Measurements from ENCODE around the gene NCKAP5.
"Not testable (repeated sequence)": the region's sequence is repeated elsewhere in the genome, so short reads cannot be mapped to it uniquely, and the experiment has no call there.

Gene NCKAP5

DNA sequence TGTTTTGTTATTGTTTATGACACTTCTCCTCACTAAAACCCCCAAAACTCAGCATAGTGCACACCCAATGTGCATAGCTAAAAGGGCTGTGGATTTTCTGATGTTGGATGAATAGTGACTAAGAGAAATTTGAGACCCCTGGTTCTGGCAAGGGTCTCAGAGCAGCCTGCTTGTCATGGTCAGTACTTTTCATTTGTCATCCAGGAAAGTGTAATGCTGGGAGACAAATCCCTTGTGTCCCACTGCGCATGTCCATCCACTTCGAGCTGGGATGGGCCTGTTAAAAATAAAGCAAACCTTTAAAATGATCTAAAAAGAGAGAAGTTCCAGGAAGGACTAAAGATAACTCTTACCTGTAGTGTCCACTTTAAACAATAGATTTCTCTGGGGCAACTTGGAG is 851.3 kb downstream of the NCKAP5 start:
- DNase-seq (ENCODE audit: low read depth): no peak

DNA sequence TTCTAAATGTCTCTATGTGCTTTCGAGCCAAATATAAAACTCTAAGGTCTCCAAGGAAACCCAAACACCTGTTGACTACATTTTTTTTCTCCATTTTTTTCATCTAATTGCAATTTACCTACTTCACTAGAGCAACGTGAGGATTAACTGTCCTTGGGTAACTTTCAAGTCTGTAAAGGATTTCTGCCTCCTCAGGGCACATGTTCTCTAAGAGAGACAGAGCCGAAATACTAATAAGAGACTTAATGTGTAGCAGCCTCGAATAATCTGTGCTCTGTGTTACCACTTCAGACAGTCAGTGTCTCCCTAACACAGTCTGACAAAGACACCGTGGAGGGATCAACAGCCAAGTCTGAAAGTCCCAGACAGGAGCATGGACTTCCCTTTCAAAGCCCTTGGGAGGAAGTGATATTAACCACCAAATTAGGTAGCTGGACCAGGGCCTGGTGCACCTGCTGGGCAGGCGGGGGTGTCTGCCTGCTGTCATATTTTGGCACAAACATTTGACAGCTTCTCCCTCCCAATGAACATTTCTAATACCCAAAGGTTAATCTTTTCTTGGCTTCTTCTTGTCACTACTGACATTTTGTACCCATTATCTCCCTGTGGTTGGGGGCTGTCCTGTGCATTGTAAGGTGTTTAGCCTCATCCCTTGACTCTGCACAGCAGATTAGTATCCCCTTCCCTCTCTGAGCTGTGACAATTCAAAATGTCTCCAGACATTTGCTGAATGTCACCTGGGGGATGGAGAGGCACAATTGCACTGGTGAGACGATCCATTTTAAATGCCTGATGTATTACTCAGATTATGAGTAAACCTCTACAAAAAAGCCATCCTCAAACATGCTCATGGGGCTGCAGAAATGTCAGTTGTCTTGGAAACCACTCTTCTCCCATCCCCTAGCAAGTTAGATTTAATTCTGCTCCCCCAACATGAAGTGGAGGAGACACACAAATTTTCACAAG is 852.6 kb downstream of the NCKAP5 start:
- peak; percentile 41 for DNase-seq (ENCODE audit: low read depth)

GRCh38 chr2:132703396-132703795 is 864.9 kb downstream of the NCKAP5 start:
- DNase-seq (ENCODE audit: low read depth): peak; percentile 60

DNA sequence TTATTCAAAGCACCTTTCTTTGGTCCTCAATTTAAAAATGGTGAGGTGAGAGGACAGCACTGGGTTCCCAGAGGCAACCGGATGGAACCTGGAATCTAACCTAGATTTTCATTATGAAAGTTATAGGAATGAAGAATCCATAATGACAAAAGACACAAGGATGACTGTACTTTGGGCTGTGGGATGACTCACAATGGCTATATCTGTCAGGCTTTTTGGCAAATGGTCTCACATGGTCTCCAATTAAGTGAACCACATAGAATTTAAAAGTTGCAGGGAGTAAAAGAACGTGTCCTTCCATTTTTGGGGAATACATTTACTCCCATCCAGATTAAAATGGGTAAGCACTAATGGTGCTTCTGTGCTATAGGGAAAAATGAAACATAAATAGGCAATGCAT is 866.5 kb downstream of the NCKAP5 start:
- peak; percentile 81 for DNase-seq (ENCODE audit: low read depth)

DNA sequence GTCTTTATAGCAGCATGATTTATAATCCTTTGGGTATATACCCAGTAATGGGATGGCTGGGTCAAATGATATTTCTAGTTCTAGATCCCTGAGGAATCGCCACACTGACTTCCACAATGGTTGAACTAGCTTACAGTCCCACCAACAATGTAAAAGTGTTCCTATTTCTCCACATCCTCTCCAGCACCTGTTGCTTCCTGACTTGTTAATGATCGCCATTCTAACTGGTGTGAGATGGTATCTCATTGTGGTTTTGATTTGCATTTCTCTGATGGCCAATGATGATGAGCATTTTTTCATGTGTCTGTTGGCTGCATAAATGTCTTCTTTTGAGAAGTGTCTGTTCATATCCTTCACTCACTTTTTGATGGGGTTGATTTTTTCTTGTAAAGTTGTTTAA is 868.5 kb downstream of the NCKAP5 start:
- not testable (repeated sequence) for DNase-seq (ENCODE audit: low read depth)

DNA sequence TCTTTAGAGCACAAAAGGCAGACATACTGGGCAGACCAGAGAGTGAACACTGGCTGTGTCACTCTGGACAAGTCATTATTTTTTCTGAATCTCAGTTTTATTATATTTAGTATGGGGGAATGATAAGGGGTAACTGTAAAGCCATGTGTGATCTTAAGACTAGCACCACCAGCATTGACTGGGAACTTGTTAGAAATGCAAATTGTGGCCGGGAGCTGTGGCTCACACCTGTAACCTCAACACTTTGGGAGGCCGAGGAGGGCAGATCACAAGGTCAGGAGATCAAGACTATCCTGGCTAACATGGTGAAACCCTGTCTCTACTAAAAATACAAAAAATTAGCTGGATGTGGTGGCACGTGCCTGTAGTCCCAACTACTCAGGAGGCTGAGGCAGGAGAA is 869.9 kb downstream of the NCKAP5 start:
- DNase-seq (ENCODE audit: low read depth): not testable (repeated sequence)

GRCh38 chr2:132697556-132698205 is 870.6 kb downstream of the NCKAP5 start:
- no peak for DNase-seq (ENCODE audit: low read depth)

GRCh38 chr2:132692816-132693215 is 875.4 kb downstream of the NCKAP5 start:
- DNase-seq (ENCODE audit: low read depth): peak; percentile 57

- no peak for DNase-seq (ENCODE audit: low read depth)
Observed at GRCh38 chr2:132691556-132691955, 876.7 kb downstream of the NCKAP5 start.

DNA sequence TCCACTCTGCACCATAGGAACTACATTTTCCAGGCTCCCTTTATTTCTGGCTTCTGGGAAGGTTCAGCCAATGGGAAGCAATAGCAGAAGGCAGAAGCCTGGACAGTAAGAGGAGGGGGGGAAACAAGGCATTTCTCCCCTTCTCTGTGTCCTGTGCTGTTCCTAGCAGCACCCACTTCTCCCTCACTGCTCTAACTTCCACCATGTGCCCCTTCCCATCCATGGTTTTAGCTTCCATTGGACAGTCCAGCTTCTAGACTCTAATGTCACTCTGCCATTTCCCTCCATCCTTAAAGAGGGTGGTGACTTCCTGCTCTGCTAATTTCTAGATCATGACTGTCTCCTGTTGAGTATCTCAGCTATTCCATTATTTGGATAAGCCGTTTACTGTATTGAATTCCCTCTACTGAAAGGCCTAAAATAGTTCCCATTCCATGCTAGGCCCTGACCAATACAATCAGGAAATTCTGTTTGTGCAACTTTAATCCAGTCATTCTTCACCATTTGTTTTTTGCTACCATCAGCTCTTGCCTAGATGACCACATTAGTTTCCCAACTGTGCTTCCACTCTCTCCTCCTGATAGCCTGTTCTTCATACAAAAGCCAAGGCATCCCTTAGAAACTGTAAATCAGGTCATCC is 877.5 kb downstream of the NCKAP5 start:
- DNase-seq (ENCODE audit: low read depth): peak; percentile 80

DNA sequence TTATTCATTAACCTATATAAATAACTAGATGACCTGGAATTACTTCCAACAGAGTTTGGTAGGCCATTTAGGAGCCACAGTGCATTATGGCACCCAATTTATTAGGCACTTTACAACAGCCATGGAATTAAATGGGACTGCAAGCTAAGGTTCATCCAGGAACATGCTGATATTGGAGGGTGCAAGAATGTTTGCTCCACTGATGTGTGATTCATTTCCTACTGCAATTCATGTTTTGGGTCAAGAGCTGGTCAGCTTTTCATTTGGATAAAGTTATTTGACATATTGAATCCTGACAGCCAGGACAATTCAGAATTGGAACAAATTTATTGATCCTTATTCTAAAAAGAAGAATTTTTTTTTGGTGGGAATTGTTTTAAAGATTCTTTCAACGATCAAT is 886.5 kb downstream of the NCKAP5 start:
- DNase-seq (ENCODE audit: low read depth): peak; percentile 36

GRCh38 chr2:132680544-132680943 is 887.7 kb downstream of the NCKAP5 start:
- DNase-seq (ENCODE audit: low read depth): peak; percentile 70

DNA sequence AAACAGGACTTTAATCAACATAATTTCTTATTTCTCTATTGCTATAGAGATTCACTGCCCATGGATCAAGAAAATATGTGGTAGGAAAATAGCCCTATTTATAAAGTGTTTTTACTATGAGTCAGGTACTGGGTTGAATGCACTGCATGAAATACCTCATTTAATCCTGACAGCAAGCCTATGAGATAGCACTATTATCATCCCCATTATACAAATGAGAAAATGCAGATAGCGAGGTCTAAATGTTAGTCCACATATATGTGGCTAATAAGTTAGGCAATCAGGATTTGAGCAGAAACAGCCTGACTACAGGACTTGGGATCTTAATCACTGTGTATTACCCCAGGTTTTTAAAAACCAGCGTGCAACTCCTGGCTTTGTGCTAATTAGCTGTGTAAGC is 889.8 kb downstream of the NCKAP5 start:
- peak; percentile 56 for DNase-seq (ENCODE audit: low read depth)

DNA sequence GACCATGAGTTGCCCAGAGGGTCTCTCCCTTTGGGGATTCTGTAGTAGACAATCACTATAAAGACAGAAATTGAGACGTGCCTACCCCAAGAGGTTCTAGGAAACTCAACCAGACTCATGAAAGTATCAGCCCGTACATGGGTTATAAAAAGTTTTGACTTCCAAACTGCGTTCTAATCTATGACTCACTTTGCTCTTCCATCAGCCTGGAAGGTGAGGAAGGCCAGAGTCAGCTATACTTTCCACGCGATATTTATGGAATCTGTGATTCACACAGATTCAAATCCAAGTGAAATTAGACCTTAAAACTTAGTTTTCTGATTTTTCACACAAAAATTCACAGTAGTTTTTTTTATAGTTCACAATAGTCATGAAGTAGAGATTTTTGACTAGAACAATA is 890.6 kb downstream of the NCKAP5 start:
- DNase-seq (ENCODE audit: low read depth): peak; percentile 83

DNA sequence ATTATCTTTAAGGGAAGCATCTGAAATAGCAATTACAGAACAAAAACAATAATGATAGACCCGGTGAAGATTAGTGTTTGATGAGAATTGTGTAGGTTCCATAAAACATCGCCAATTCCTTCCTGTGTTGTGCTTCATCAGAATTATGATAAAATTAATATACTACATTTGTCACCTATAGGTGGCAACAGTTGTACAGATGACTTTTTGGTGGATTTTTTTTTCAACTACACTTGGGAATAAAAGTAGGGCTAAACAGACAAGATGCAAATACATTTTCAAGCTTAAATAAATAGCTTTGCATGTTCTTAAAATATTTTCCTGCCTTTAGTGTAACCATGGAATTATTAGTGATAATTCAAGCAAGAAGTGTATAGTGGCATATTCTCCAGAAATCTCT is 891.3 kb downstream of the NCKAP5 start:
- peak; percentile 21 for DNase-seq (ENCODE audit: low read depth)

- DNase-seq (ENCODE audit: low read depth): peak; percentile 93
Observed at GRCh38 chr2:132671151-132671835, 897.0 kb downstream of the NCKAP5 start.

- peak; percentile 48 for DNase-seq (ENCODE audit: low read depth)
Observed at GRCh38 chr2:132670496-132671150, 897.6 kb downstream of the NCKAP5 start.

- peak; percentile 30 for DNase-seq (ENCODE audit: low read depth)
Observed at GRCh38 chr2:132669908-132670495, 898.3 kb downstream of the NCKAP5 start, which contains the start of gene LYPD1. LYPD1 (minus strand) TSS chr2:132670205; CDS start chr2:132669932, 273 bp downstream.

- peak; percentile 13 for DNase-seq (ENCODE audit: low read depth)
Observed at GRCh38 chr2:132668987-132669907, 899.0 kb downstream of the NCKAP5 start.
